ENCODE measurements around the gene AZIN2. TPM values are rescaled to one million over a fixed set of nuclear protein-coding genes. Genes with fewer than 3 reads are reported as not detected.
"Not testable (repeated sequence)": the region's sequence is repeated elsewhere in the genome, so short reads cannot be mapped to it uniquely, and the experiment has no call there.

AZIN2 gene
- polyA plus RNA-seq, 1 donor, result 2.5 TPM

DNA sequence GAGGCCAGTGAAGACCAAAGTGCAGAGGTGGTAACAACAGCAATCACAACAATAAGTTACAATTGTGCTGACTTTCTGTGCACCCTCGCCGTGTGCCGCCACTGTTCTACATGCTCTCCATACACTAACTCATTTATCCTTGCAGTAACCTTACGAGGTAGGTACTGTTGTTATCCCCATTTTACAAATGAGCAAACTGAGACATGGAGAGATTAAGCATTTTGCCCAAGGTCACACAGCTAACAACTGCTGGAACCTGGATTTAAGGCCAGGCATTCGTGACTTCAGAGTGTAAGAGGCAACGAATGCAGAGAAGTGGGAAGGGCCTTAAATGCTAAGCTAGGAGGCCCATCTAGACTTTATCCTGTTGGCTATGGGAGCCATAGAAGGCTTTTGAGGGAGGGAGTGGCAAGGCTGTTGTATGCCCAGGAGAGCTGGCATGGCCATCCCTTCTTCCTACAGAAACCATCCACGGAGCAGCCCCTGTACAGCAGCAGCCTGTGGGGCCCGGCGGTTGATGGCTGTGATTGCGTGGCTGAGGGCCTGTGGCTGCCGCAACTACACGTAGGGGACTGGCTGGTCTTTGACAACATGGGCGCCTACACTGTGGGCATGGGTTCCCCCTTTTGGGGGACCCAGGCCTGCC, 36.6 kb downstream of the AZIN2 start:
- Histone ChIP-seq H3K36me3 (ENCODE audit: control insufficient read depth, insufficient read depth, low read length) (no peaks in the 10 kb centered on the region), H3K27ac (ENCODE audit: low read length) (no peak overlapping the region), H3K9me3 (ENCODE audit: control insufficient read depth, low read depth, low read length) (no peaks in the 10 kb centered on the region), H3K4me1 (ENCODE audit: control insufficient read depth, insufficient read depth, low read length) (no peaks in the 10 kb centered on the region), H3K4me3 (ENCODE audit: low read length) (no peak overlapping the region), H3K27me3 (ENCODE audit: control insufficient read depth, insufficient read depth, low read length) (peaks cover 8% of the 10 kb centered on the region)
- WGBS (ENCODE audit: insufficient coverage, low lambda C conversion rate), result 100% methylated on average over 2 of the region's 13 CpGs
- no peak for DNase-seq

DNA sequence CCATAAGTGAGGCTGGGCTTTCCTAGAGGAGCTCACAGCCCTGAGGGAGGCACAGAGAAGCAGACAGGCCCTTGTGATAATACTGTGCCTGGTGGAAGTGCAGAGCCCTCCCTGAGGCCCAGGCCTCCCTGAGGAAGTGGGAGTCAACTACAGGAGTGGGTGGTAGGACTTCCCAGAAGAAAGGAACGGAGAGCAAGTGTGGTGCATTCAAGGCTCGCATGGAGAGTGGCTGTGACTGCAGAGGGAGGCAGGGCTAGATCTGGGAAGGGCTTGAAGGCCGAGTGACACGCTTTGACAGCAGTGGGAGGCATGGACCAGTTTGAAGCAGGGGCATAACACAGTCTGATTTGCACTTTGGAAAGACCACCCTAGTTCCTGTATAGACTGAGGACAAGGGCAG, 37.3 kb downstream of the AZIN2 start:
- H3K27me3 ChIP-seq (ENCODE audit: control insufficient read depth, insufficient read depth, low read length), result peaks cover 8% of the 10 kb centered on the region
- no peaks in the 10 kb centered on the region for H3K9me3 ChIP-seq (ENCODE audit: control insufficient read depth, low read depth, low read length)
- no peak overlapping the region for H3K4me3 ChIP-seq (ENCODE audit: low read length)
- no peak overlapping the region for H3K27ac ChIP-seq (ENCODE audit: low read length)
- DNase-seq, result no peak
- H3K4me1 ChIP-seq (ENCODE audit: control insufficient read depth, insufficient read depth, low read length), result no peaks in the 10 kb centered on the region
- H3K36me3 ChIP-seq (ENCODE audit: control insufficient read depth, insufficient read depth, low read length), result no peaks in the 10 kb centered on the region
- WGBS (ENCODE audit: insufficient coverage, low lambda C conversion rate), result no CpG with 5 or more reads among the region's 4 CpGs

DNA sequence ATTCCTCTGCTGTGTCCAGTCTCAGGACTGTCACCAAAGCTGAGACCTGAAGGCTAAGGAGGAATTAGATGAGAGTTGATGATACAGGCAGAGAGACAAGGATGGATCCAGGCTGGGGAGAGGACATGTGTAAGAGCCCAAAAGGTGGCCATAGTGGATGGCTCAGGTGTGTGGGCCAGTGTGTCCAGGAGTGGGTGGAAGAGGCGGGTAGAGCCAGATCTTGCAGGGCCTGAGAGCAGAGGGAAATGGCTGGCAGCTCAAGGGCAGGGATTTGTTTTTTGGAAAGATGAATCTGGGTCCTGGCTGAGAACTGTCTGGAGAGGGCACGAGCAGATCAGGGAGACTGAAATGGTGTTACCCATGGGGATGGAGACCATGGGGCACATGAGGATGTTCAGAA, 38.1 kb downstream of the AZIN2 start:
- no peaks in the 10 kb centered on the region for H3K36me3 ChIP-seq (ENCODE audit: control insufficient read depth, insufficient read depth, low read length)
- no peak overlapping the region for H3K27ac ChIP-seq (ENCODE audit: low read length)
- H3K9me3 ChIP-seq (ENCODE audit: control insufficient read depth, low read depth, low read length), result no peaks in the 10 kb centered on the region
- peaks cover 8% of the 10 kb centered on the region for H3K27me3 ChIP-seq (ENCODE audit: control insufficient read depth, insufficient read depth, low read length)
- H3K4me3 ChIP-seq (ENCODE audit: low read length), result no peak overlapping the region
- no peak for DNase-seq
- no CpG with 5 or more reads among the region's 2 CpGs for WGBS (ENCODE audit: insufficient coverage, low lambda C conversion rate)
- no peaks in the 10 kb centered on the region for H3K4me1 ChIP-seq (ENCODE audit: control insufficient read depth, insufficient read depth, low read length)

DNA sequence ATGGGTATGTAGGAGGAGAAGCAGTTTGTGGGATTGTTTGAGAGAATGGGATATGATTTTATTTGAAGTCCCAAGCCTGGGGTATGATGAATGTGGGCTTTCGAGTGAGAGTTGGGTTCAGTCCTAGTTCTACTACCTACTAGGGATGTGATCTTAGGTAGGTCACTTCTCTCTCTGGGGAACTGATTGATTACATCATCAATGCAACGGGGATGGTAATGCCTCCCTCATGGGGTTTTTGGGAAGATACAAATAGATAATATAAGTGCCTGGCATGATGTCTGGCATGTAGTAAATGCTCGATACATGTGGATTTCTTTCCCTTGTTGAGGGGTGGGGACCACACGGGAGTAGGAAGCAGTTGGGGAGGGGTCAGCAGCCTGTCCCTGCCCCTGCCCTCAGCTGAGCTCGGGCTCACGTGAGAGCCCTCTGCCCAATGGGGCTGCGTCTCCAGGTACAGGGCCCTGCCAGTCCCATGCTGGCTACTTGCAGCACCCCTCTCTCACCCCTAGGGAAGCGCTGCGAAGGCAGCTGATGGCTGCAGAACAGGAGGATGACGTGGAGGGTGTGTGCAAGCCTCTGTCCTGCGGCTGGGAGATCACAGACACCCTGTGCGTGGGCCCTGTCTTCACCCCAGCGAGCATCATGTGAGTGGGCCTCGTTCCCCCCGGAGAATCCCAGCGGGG, 38.7 kb downstream of the AZIN2 start:
- H3K4me1 ChIP-seq (ENCODE audit: control insufficient read depth, insufficient read depth, low read length), result no peaks in the 10 kb centered on the region
- no peak overlapping the region for H3K4me3 ChIP-seq (ENCODE audit: low read length)
- WGBS (ENCODE audit: insufficient coverage, low lambda C conversion rate), result 100% methylated on average over 1 of the region's 16 CpGs
- H3K9me3 ChIP-seq (ENCODE audit: control insufficient read depth, low read depth, low read length), result no peaks in the 10 kb centered on the region
- H3K27ac ChIP-seq (ENCODE audit: low read length), result no peak overlapping the region
- DNase-seq, result no peak
- H3K36me3 ChIP-seq (ENCODE audit: control insufficient read depth, insufficient read depth, low read length), result no peaks in the 10 kb centered on the region
- H3K27me3 ChIP-seq (ENCODE audit: control insufficient read depth, insufficient read depth, low read length), result peaks cover 8% of the 10 kb centered on the region

DNA sequence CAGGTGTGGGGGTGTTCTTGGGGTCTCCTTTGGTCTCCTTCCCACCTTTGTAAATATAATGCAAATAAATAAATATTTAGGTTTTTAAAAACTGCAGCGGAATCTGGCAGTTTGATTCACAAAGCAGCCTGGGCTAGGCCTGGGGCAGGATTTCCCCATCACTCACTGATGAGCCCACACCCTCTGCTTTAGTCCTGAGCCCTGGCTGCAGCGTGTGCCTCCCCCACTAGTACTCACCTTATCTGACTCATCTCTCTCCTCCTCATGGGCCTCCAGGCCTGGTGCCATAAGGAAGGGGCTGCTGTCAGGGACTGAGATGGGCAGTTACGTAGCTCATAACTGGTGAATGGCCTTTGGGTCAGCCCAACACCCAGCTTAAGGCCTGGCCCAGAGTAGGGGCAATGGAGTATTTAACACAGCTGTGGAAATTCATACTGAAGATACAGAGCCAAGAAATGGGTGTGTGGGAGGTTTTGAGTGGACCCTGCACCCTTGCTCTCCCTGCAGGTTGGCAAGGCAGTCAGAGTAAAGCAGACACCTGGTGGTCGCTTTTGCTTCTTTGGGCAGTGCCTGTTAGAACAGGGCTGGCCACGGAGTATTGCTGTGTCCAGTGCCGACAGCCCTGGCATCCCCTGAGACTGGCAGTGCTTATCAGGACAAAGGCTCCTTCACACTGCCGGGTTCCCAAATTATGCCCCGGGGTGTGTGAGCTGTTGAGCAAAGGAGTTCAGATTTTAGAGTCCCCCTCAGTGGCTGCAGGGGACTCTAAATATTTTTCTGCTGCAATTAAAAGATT, 39.7 kb downstream of the AZIN2 start:
- Histone ChIP-seq H3K9me3 (ENCODE audit: control insufficient read depth, low read depth, low read length) (no peaks in the 10 kb centered on the region), H3K4me1 (ENCODE audit: control insufficient read depth, insufficient read depth, low read length) (no peaks in the 10 kb centered on the region), H3K36me3 (ENCODE audit: control insufficient read depth, insufficient read depth, low read length) (no peaks in the 10 kb centered on the region), H3K27me3 (ENCODE audit: control insufficient read depth, insufficient read depth, low read length) (peaks cover 8% of the 10 kb centered on the region), H3K4me3 (ENCODE audit: low read length) (no peak overlapping the region), H3K27ac (ENCODE audit: low read length) (no peak overlapping the region)
- WGBS (ENCODE audit: insufficient coverage, low lambda C conversion rate), result no CpG with 5 or more reads among the region's 8 CpGs
- DNase-seq, result no peak

DNA sequence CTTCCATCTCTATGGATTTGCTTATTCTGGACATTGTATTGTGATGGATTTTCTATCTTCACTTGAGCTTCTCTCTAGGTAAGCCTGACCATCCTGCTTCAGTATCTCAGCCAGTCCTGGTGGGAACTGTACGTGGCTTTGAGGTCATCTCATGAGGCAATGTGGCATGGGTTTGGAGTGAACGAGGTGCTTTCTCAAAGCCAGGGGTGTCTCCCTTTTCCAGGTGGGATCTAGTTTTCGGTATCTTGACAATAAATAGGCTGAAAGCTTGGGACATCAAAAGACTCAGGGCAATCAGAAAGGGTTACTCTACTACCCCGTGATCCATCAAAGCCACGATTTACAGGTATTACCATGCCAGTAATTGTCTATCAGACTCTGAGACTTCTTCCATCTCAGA, 40.8 kb downstream of the AZIN2 start:
- DNase-seq, result no peak
- Histone ChIP-seq H3K27me3 (ENCODE audit: control insufficient read depth, insufficient read depth, low read length) (peaks cover 8% of the 10 kb centered on the region), H3K27ac (ENCODE audit: low read length) (no peak overlapping the region), H3K9me3 (ENCODE audit: control insufficient read depth, low read depth, low read length) (no peaks in the 10 kb centered on the region), H3K4me1 (ENCODE audit: control insufficient read depth, insufficient read depth, low read length) (peaks cover 7% of the 10 kb centered on the region), H3K36me3 (ENCODE audit: control insufficient read depth, insufficient read depth, low read length) (no peaks in the 10 kb centered on the region), H3K4me3 (ENCODE audit: low read length) (no peak overlapping the region)
- WGBS (ENCODE audit: insufficient coverage, low lambda C conversion rate), result no CpG with 5 or more reads among the region's 5 CpGs

DNA sequence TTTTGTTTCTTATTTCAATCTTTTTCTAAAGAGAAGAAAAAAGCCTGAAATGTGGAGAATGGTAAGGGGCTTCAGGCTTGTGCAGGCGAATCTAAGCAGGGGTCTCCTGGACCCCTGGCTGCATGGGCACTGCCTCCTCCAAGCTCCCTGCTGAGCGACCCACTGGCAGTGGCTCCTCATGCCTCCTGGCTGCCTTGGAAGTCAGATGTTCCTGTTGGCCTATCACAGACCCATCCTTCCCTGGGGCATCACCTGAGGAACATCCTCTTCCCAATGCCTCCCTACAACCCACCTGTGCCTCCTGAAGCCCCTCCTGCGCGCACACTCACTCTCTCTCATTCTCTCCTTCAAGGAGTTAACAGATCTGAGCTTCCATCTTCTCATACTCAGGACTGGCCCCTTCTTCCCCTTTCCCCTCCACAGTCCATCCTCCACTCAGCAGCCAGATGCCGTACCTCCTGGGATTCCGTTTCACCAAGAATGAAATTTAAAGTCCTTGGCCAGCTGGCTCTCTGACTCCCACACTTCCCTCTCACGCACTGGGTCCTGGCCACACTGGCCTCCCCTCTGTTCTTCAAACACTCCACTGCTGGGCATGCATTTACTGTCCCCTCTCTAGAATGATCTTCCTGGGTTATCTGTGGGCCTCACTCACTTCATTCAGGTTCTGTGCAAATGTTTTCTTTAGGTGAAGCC, 41.7 kb downstream of the AZIN2 start:
- no peak overlapping the region for H3K27ac ChIP-seq (ENCODE audit: low read length)
- 70% methylated on average over 3 of the region's 7 CpGs for WGBS (ENCODE audit: insufficient coverage, low lambda C conversion rate)
- H3K36me3 ChIP-seq (ENCODE audit: control insufficient read depth, insufficient read depth, low read length), result no peaks in the 10 kb centered on the region
- DNase-seq, result no peak
- H3K4me3 ChIP-seq (ENCODE audit: low read length), result no peak overlapping the region
- H3K27me3 ChIP-seq (ENCODE audit: control insufficient read depth, insufficient read depth, low read length), result peaks cover 8% of the 10 kb centered on the region
- peaks cover 7% of the 10 kb centered on the region for H3K4me1 ChIP-seq (ENCODE audit: control insufficient read depth, insufficient read depth, low read length)
- H3K9me3 ChIP-seq (ENCODE audit: control insufficient read depth, low read depth, low read length), result no peaks in the 10 kb centered on the region

DNA sequence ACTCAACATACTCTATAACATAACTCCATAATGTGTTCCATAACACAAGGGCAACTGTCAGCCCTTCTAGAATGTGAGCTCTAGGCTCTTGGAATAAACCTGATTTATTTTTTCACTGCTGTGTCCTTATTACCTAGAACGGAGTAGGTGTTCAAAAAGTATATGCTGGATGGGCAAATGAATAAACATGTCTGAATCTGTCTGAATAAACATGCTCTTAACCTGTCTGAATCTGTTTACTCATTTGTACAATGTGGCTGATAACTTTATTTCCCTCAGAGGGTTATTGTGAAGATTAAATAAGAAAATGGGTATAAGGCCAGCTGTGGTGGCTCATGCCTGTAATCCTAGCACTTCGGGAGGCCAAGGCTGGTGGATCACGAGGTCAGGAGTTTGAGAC, 42.3 kb downstream of the AZIN2 start:
- Histone ChIP-seq H3K27ac (ENCODE audit: low read length) (no peak overlapping the region), H3K4me3 (ENCODE audit: low read length) (no peak overlapping the region), H3K27me3 (ENCODE audit: control insufficient read depth, insufficient read depth, low read length) (peaks cover 8% of the 10 kb centered on the region), H3K9me3 (ENCODE audit: control insufficient read depth, low read depth, low read length) (no peaks in the 10 kb centered on the region), H3K36me3 (ENCODE audit: control insufficient read depth, insufficient read depth, low read length) (no peaks in the 10 kb centered on the region), H3K4me1 (ENCODE audit: control insufficient read depth, insufficient read depth, low read length) (peaks cover 7% of the 10 kb centered on the region)
- no CpG with 5 or more reads among the region's 3 CpGs for WGBS (ENCODE audit: insufficient coverage, low lambda C conversion rate)
- no peak for DNase-seq

DNA sequence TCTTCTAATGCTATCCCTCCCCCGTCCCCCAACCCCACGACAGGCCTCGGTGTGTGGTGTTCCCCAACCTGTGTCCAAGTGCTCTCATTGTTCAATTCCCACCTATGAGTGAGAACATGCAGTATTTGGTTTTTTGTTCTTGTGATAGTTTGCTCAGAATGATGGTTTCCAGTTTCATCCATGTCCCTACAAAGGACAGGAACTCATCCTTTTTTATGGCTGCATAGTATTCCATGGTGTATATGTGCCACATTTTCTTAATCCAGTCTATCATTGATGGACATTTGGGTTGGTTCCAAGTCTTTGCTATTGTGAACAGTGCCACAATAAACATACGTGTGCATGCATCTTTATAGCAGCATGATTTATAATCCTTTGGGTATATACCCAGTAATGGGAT, 43.7 kb downstream of the AZIN2 start:
- H3K36me3 ChIP-seq (ENCODE audit: control insufficient read depth, insufficient read depth, low read length); DNase-seq; H3K9me3 ChIP-seq (ENCODE audit: control insufficient read depth, low read depth, low read length); H3K4me3 ChIP-seq (ENCODE audit: low read length); H3K27ac ChIP-seq (ENCODE audit: low read length); H3K27me3 ChIP-seq (ENCODE audit: control insufficient read depth, insufficient read depth, low read length); H3K4me1 ChIP-seq (ENCODE audit: control insufficient read depth, insufficient read depth, low read length): not testable (repeated sequence)
- no CpG with 5 or more reads among the region's 4 CpGs for WGBS (ENCODE audit: insufficient coverage, low lambda C conversion rate)

DNA sequence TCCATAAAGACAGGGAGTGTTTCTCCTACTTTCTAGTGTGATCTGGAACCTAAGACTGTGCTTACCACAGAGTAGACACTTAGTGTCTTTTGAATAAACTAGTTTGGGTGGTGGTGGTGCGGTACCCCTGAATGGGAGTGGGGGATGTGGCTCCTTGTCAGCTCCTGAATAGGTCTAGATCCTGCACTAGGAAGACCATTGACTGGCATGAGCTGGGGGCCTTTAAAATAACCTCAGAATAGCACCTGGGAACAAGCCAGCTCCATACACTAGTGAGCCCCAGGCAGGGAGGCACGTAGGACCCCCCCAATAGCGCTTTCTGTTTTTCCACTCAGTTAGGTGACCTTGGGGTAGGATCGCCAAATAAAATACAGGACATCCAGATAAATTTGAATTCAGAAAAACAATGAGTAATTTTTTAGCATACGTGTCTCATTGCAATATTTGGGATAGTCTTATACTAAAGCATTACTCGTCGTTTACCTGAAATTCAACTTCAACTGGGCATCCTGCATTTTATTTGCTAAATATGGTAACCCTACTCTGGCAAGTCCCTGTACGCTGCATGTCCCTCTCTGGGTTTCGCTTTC, 45.6 kb downstream of the AZIN2 start:
- H3K4me3 ChIP-seq (ENCODE audit: low read length), result peak overlapping the region; percentile 73
- no CpG with 5 or more reads among the region's 9 CpGs for WGBS (ENCODE audit: insufficient coverage, low lambda C conversion rate)

More for the DNA sequence above, 45.6 kb downstream of the AZIN2 start:
- H3K9me3 ChIP-seq (ENCODE audit: control insufficient read depth, low read depth, low read length), result no peaks in the 10 kb centered on the region
- peaks cover 7% of the 10 kb centered on the region for H3K4me1 ChIP-seq (ENCODE audit: control insufficient read depth, insufficient read depth, low read length)
- H3K27ac ChIP-seq (ENCODE audit: low read length), result peak overlapping the region; percentile 71
- DNase-seq, result no peak
- peaks cover 6% of the 10 kb centered on the region for H3K27me3 ChIP-seq (ENCODE audit: control insufficient read depth, insufficient read depth, low read length)
- no peaks in the 10 kb centered on the region for H3K36me3 ChIP-seq (ENCODE audit: control insufficient read depth, insufficient read depth, low read length)
